K562 (cell line): ENCODE data around the gene KCNN4. TPM values are rescaled to one million over a fixed set of nuclear protein-coding genes. Genes with fewer than 3 reads are reported as not detected.

Source experiments
- ATAC-seq: fragments of 200-7000 bp; cut with Tn5 transposase; 3 replicates; pipeline ENCODE4 v1.9.1; 2020; ENCODE audit warnings: moderate library complexity
- BruUV-seq: library from RNA; stranded (reverse); fragments of 400-500 nt; replicated peaks from 2 replicates; lab custom pipeline; 2021; lab: Mats Ljungman, UMichigan
- CTCF ChIA-PET: fragments of 300-600 bp; formaldehyde crosslinking; extraction: SDS; loops from one replicate; lab custom pipeline; 2021; ENCODE audit warnings: low intra/inter-chr PET ratio; lab: Yijun Ruan, JAX
- POLR2A ChIA-PET: fragments of 300-600, 350-650 bp; sonication (Branson Sonifier 250); formaldehyde crosslinking; extraction: SDS; loops from one replicate; lab custom pipeline; 2021; ENCODE audit warnings: antibody characterized with exemption, inconsistent platforms; lab: Yijun Ruan, JAX
- DNase-seq, 4 experiments: peaks; one replicate each; pipeline versions ENCODE4 v3.0.0 to v3.0.0-alpha.2; 2011 to 2018; ENCODE audit warnings: low spot score in 3 of 4, mixed read lengths in 3 of 4; ENCODE audit errors: extremely low read depth in 1 of 4
- FAIRE-seq: peaks from 2 replicates; lab custom pipeline; 2011; peaks lifted over from hg19 to GRCh38; lab: Jason Lieb, UNC
- H2AFZ ChIP-seq: 2 replicates; pipeline ENCODE4 v1.6.0; 2011; ENCODE audit warnings: low read depth, low read length, control low read depth, inconsistent platforms
- H3K27ac ChIP-seq: fragments of 200-600 bp; 3 replicates; pipeline ENCODE4 v1.8.0; 2011; ENCODE audit warnings: low read depth, mild to moderate bottlenecking, control low read depth, inconsistent platforms, low read length, moderate library complexity, mixed read lengths; ENCODE audit errors: extremely low read depth
- H3K27me3 ChIP-seq, 2 experiments: fragments of 300-600 bp in 1 of 2; 2 replicates in 1 of 2; 3 replicates in 1 of 2; pipeline versions ENCODE4 v1.6.0 to v1.8.0; 2011; ENCODE audit warnings: inconsistent platforms in 2 of 2, low read length in 2 of 2, mild to moderate bottlenecking in 1 of 2, mixed read lengths in 1 of 2, moderate library complexity in 1 of 2; ENCODE audit not compliant: control insufficient read depth in 2 of 2, insufficient read depth in 2 of 2
- H3K36me3 ChIP-seq: fragments of 300-600 bp; 3 replicates; pipeline ENCODE4 v1.8.0; 2011; ENCODE audit warnings: mild to moderate bottlenecking, low read length, inconsistent platforms; ENCODE audit not compliant: control insufficient read depth, insufficient read depth
- H3K4me1 ChIP-seq, 2 experiments: fragments of 200-600 bp in 1 of 2; replicated peaks in 1 of 2; 2 replicates in 1 of 2; 3 replicates in 1 of 2; pipeline versions ENCODE4 v1.5.1 to v1.8.0; 2011; ENCODE audit warnings: inconsistent platforms in 2 of 2, low read length in 2 of 2, mild to moderate bottlenecking in 1 of 2, mixed read lengths in 1 of 2, moderate library complexity in 1 of 2; ENCODE audit not compliant: control insufficient read depth in 2 of 2, insufficient read depth in 2 of 2
- H3K4me2 ChIP-seq: 2 replicates; pipeline ENCODE4 v1.6.1; 2011; ENCODE audit warnings: low read length, control low read depth, inconsistent platforms, mixed read lengths; ENCODE audit not compliant: insufficient read depth
- H3K4me3 ChIP-seq: fragments of 200-600 bp; sonication (generic), shearing (Covaris generic); 2 replicates; pipeline ENCODE4 v1.5.1; 2016; ENCODE audit warnings: control low read depth, inconsistent platforms
- H3K79me2 ChIP-seq: fragments of 200-600 bp; 3 replicates; pipeline ENCODE4 v1.8.0; 2011; ENCODE audit warnings: low read length, inconsistent platforms; ENCODE audit not compliant: control insufficient read depth, insufficient read depth
- H3K9ac ChIP-seq, 2 experiments: 2 replicates each; pipeline versions ENCODE4 v1.6.0 to v1.6.1; 2011; ENCODE audit warnings: low read depth in 2 of 2, low read length in 2 of 2, control low read depth in 1 of 2, inconsistent platforms in 1 of 2, mild to moderate bottlenecking in 1 of 2, mixed read lengths in 1 of 2; ENCODE audit not compliant: insufficient read depth in 1 of 2
- H3K9me1 ChIP-seq: one replicate; pipeline ENCODE4 v1.6.0; 2011; ENCODE audit warnings: inconsistent platforms, mild to moderate bottlenecking, low read length, moderate library complexity; ENCODE audit not compliant: control insufficient read depth, insufficient read depth
- H3K9me3 ChIP-seq: replicated peaks from 2 replicates; pipeline ENCODE4 v1.5.1; 2011; ENCODE audit warnings: low read depth, low read length, inconsistent platforms; ENCODE audit not compliant: control insufficient read depth, insufficient read depth
- H4K20me1 ChIP-seq: replicated peaks from 2 replicates; pipeline ENCODE4 v1.6.1; 2011; ENCODE audit warnings: low read length, inconsistent platforms, mixed read lengths; ENCODE audit not compliant: control insufficient read depth, insufficient read depth
- BACH1 ChIP-seq: fragments of 200-800 bp; sonication (Bioruptor generic); IDR thresholded peaks from 2 replicates; pipeline ENCODE4 v1.6.1; 2016; ENCODE audit warnings: missing genetic modification characterization, missing compliant biosample characterization
- ELF2 ChIP-seq: fragments of 250-450 bp; sonication (Bioruptor Pico); IDR thresholded peaks from 2 replicates; pipeline ENCODE4 v1.5.0; 2021; ENCODE audit warnings: mild to moderate bottlenecking
- FOXK2 ChIP-seq, 2 experiments: fragments of 450-650 bp; IDR thresholded peaks in 1 of 2; conservative IDR thresholded peaks in 1 of 2; 2 replicates each; pipeline ENCODE4 v1.6.1; 2016; ENCODE audit warnings: low read depth in 2 of 2, mild to moderate bottlenecking in 1 of 2
- GATAD2A ChIP-seq: fragments of 450-650 bp; IDR thresholded peaks from 2 replicates; pipeline ENCODE4 v1.6.1; 2017
- JUND ChIP-seq, 2 experiments: IDR thresholded peaks; 2 replicates in 1 of 2; 3 replicates in 1 of 2; pipeline ENCODE4 v1.6.1; 2011; ENCODE audit warnings: borderline replicate concordance in 2 of 2, low read depth in 2 of 2, low read length in 2 of 2, improper control_type of control experiment in 1 of 2, missing biosample characterization in 1 of 2, missing genetic modification characterization in 1 of 2, missing genetic modification reagents in 1 of 2
- KDM2B ChIP-seq: fragments of 250-450 bp; sonication (Bioruptor Pico); IDR thresholded peaks from 2 replicates; pipeline ENCODE4 v1.8.0; 2021; ENCODE audit warnings: mild to moderate bottlenecking, moderate library complexity
- MLX ChIP-seq, 2 experiments: fragments of 450-650 bp in 1 of 2; sonication (generic) in 1 of 2; formaldehyde crosslinking; conservative IDR thresholded peaks; 2 replicates each; pipeline versions ENCODE4 v1.4.0 to v1.8.1; 2020 to 2022; ENCODE audit warnings: mild to moderate bottlenecking in 1 of 2, missing genetic modification reagents in 1 of 2
- NCOR1 ChIP-seq: fragments of 450-650 bp; IDR thresholded peaks from 2 replicates; pipeline ENCODE4 v1.6.1; 2016; ENCODE audit warnings: mild to moderate bottlenecking, moderate library complexity
- NKRF ChIP-seq: fragments of 450-650 bp; IDR thresholded peaks from 2 replicates; pipeline ENCODE4 v1.6.1; 2016; ENCODE audit warnings: borderline replicate concordance
- PCBP2 ChIP-seq: fragments of 200-400 bp; formaldehyde crosslinking; IDR thresholded peaks from 2 replicates; pipeline ENCODE4 v1.6.1; 2018; ENCODE audit warnings: low read length, low read depth, mild to moderate bottlenecking, moderate library complexity; ENCODE audit not compliant: poor library complexity, severe bottlenecking
- PHF20 ChIP-seq: fragments of 450-650 bp; IDR thresholded peaks from 2 replicates; pipeline ENCODE4 v1.6.1; 2018; ENCODE audit not compliant: partially characterized antibody
- POLR3A ChIP-seq: IDR thresholded peaks from 2 replicates; pipeline ENCODE4 v1.6.1; 2011; ENCODE audit warnings: borderline replicate concordance, mild to moderate bottlenecking, moderate library complexity; ENCODE audit not compliant: insufficient read length, insufficient read depth; ENCODE audit errors: extremely low read depth
- PRMT5 ChIP-seq: sonication (generic); formaldehyde crosslinking; IDR thresholded peaks from 2 replicates; pipeline ENCODE4 v1.5.0; 2020; ENCODE audit warnings: missing genetic modification reagents
- TAF7 ChIP-seq: fragments of 450-650 bp; IDR thresholded peaks from 2 replicates; pipeline ENCODE4 v1.6.1; 2016; ENCODE audit warnings: missing genetic modification characterization, missing compliant biosample characterization
- THRAP3 ChIP-seq: fragments of 450-650 bp; IDR thresholded peaks from 2 replicates; pipeline ENCODE4 v1.6.1; 2016; ENCODE audit warnings: mild to moderate bottlenecking, inconsistent platforms, borderline replicate concordance
- ZNF197 ChIP-seq: fragments of 200-800 bp; sonication (Bioruptor generic); IDR thresholded peaks from 2 replicates; pipeline ENCODE4 v1.6.1; 2016; ENCODE audit warnings: low read depth, missing genetic modification characterization, missing compliant biosample characterization
- ZNF79 ChIP-seq: fragments of 250-450 bp; sonication (Bioruptor Pico); IDR thresholded peaks from 2 replicates; pipeline ENCODE4 v1.4.0; 2020; ENCODE audit warnings: low read depth, mild to moderate bottlenecking, moderate library complexity
- WGBS: fragments of 100-300 bp; shearing (Covaris generic); methylation state at CpG from one replicate; pipeline ENCODE4 v1.1.6; 2016; ENCODE audit warnings: low coverage, mixed read lengths; ENCODE audit not compliant: insufficient coverage; ENCODE audit errors: missing lambda C conversion rate; 5-methylcytosine and 5-hydroxymethylcytosine counted together
- in situ Hi-C: fragments of 300-500 bp; cut with MboI; formaldehyde crosslinking; loops from 4 replicates; pipeline ENCODE4 v1.15.0; 2018; ENCODE audit warnings: inconsistent platforms, mixed read lengths
- intact Hi-C: fragments of 100-400 bp; cut with micrococcal nuclease; formaldehyde crosslinking; loops from 2 replicates; pipeline ENCODE4 v1.14.2; 2022
- polyA plus RNA-seq, 8 experiments: library from polyadenylated mRNA; depleted of rRNA in 4 of 8; stranded (reverse) in 5 of 8; unstranded in 3 of 8; fragments of >200 nt; fragmentation: Nextera tagmentation in 2 of 8; fragmentation: Illumina TruSeq in 1 of 8; extraction: Ambion mirVana in 2 of 8; extraction: Trizol in 1 of 8; gene quantifications; 2 replicates each; pipeline versions ENCODE4 v1.2.1 to v1.2.3, GENCODE V29; 2011 to 2014; ENCODE audit warnings: inconsistent platforms in 1 of 8, missing spikeins in 1 of 8
- total RNA-seq, 7 experiments: library from RNA; depleted of rRNA in 6 of 7; stranded (reverse); fragments of >200 nt in 6 of 7; fragmentation: Illumina TruSeq in 2 of 7; extraction: Trizol in 2 of 7; gene quantifications; 2 replicates each; pipeline versions ENCODE4 v1.2.1 to v1.2.3, GENCODE V29; 2011 to 2021; ENCODE audit warnings: low replicate concordance in 1 of 7

The KCNN4 gene
- total and polyA plus RNA-seq, 9 of the 15 experiments (the other 6 are each of a cell fraction or from before 2014, with no cell fraction given), result 0.53 to 37.7 (median 25.9) TPM

- Histone ChIP-seq H3K9me1 (no peaks in the 10 kb centered on the region), H3K27me3 (no peaks in the 10 kb centered on the region), H3K79me2 (peaks cover 54% of the 10 kb centered on the region), H3K4me2 (peak within 1 kb of the TSS; percentile 93), H3K4me3 (peak within 1 kb of the TSS; percentile 70), H3K27ac (peak within 1 kb of the TSS; percentile 100), H4K20me1 (no peaks in the 10 kb centered on the region), H2AFZ (peak within 1 kb of the TSS; percentile 95), H3K9me3 (no peaks in the 10 kb centered on the region), H3K4me1 (peaks cover 40 to 41% of the 10 kb centered on the region in 2 experiments), H3K36me3 (peaks cover 37% of the 10 kb centered on the region), H3K9ac (peak within 1 kb of the TSS; percentile 99 to 100)
- FAIRE-seq, result peak; percentile 90
- in situ Hi-C loops (no loop called here), intact Hi-C loops (no loop called here)
- WGBS, result under 1% methylated on average over 37 of the region's 79 CpGs
- CTCF ChIA-PET, result interaction anchor here (0.7 to 1.6 kb wide), 2 partner anchors 20 to 31 kb away, joined by 3 read pairs; no protein-coding TSS in a partner anchor
- ATAC-seq, result peak; percentile 90
- no TSS peak for BruUV-seq
- DNase-seq, result peak; percentile 97 to 98 (median 97)
- POLR2A ChIA-PET, result interaction anchor here (0.6 to 8.6 kb wide), 8 partner anchors 9 to 86 kb away, joined by 3 to 71 read pairs (median 4); no protein-coding TSS in a partner anchor
- TF ChIP-seq POLR3A (no peak), GATAD2A (no peak), NKRF (no peak), BACH1 (tag) (no peak), ZNF79 (CRISPR knock-in tag) (no peak), MLX (CRISPR knock-in tag; conservative IDR thresholded peaks at IDR 0.05) (no peak; a peak in 1 of 4 replicates), TAF7 (tag) (peak; percentile 79), JUND (IDR thresholded peaks at IDR 0.05; ENCODE audit: borderline replicate concordance, low read depth, low read length) (peak; percentile 37; the same call in 1 of the 2 replicates), JUND (tag; IDR thresholded peaks at IDR 0.05; ENCODE audit: borderline replicate concordance, low read depth, low read length) (peak; percentile 38; the same call in 1 of the 3 replicates), PCBP2 (no peak), PRMT5 (CRISPR knock-in tag) (no peak), ELF2 (CRISPR knock-in tag) (no peak), KDM2B (CRISPR knock-in tag) (no peak), PHF20 (no peak), NCOR1 (no peak), ZNF197 (CRISPR knock-in tag) (no peak), THRAP3 (no peak), FOXK2 (conservative IDR thresholded peaks at IDR 0.05 in 1 of 2, IDR thresholded peaks at IDR 0.05 in 1 of 2; ENCODE audit: low read depth in 2 of 2) (peak; percentile 45 to 59; a peak in 3 of 4 replicates)
These were observed 26.1 kb downstream of the KCNN4 start, which contains the start of gene SMG9 for GRCh38 chr19:43754503-43755255. TSS of gene SMG9 (minus strand) at chr19:43754962. CDS start at chr19:43750741, 4,221 bp downstream.
